ENCODE measurements around the gene CYP4A22.

DNA sequence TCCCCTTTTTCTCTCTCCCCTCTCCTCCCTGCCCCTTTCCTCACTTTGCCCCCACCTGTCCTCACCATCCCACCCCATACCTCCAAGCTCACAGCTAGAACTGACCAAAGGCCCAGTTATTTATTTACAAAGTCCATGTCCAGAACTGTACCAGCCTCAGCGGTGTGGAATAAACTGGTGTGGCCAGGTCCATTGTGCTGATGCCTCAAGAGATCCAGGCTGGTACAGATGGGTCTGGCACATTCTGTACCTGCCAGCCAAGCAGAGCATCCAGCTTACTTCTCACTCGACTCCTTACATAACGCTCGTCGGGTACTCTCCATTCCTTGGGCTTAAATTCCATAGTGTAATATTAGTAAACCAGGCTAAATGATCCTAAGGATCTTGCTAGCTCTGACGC is 40.8 kb downstream of the CYP4A22 start:
- TF ChIP-seq, protein P1, sequence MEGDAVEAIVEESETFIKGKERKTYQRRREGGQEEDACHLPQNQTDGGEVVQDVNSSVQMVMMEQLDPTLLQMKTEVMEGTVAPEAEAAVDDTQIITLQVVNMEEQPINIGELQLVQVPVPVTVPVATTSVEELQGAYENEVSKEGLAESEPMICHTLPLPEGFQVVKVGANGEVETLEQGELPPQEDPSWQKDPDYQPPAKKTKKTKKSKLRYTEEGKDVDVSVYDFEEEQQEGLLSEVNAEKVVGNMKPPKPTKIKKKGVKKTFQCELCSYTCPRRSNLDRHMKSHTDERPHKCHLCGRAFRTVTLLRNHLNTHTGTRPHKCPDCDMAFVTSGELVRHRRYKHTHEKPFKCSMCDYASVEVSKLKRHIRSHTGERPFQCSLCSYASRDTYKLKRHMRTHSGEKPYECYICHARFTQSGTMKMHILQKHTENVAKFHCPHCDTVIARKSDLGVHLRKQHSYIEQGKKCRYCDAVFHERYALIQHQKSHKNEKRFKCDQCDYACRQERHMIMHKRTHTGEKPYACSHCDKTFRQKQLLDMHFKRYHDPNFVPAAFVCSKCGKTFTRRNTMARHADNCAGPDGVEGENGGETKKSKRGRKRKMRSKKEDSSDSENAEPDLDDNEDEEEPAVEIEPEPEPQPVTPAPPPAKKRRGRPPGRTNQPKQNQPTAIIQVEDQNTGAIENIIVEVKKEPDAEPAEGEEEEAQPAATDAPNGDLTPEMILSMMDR (IDR thresholded peaks at IDR 0.05) = no peak
- no peak for TF ChIP-seq POLR2AphosphoS5 (IDR thresholded peaks at IDR 0.05)
- no peak for TF ChIP-seq POLR2A (IDR thresholded peaks at IDR 0.05)

Data from sigmoid colon (tissue), 4 donors.